ENCODE measurements around the gene TMEM51.
"Not testable (repeated sequence)": the region's sequence is repeated elsewhere in the genome, so short reads cannot be mapped to it uniquely, and the experiment has no call there.

TMEM51 gene

GRCh38 chr1:15128520-15129313 is 24.8 kb upstream of the TMEM51 start:
- peak; percentile 71 for DNase-seq

GRCh38 chr1:15129944-15130343 is 23.6 kb upstream of the TMEM51 start:
- no peak for DNase-seq

- DNase-seq: no peak
Observed at GRCh38 chr1:15130607-15131006, 22.9 kb upstream of the TMEM51 start.

GRCh38 chr1:15132965-15133364 is 20.6 kb upstream of the TMEM51 start:
- DNase-seq: no peak

- no peak for DNase-seq
Observed at GRCh38 chr1:15134285-15134684, 19.3 kb upstream of the TMEM51 start.

- not testable (repeated sequence) for DNase-seq
Observed at GRCh38 chr1:15135604-15136003, 17.9 kb upstream of the TMEM51 start.

GRCh38 chr1:15137809-15138208 is 15.7 kb upstream of the TMEM51 start:
- DNase-seq: no peak

- DNase-seq: no peak
Observed at GRCh38 chr1:15139654-15140350, 13.7 kb upstream of the TMEM51 start.

GRCh38 chr1:15141935-15142539 is 11.5 kb upstream of the TMEM51 start:
- DNase-seq: no peak

- no peak for DNase-seq
Observed at GRCh38 chr1:15145327-15145726, 8.2 kb upstream of the TMEM51 start.

- no peak for DNase-seq
Observed at GRCh38 chr1:15146142-15146680, 7.3 kb upstream of the TMEM51 start.

- DNase-seq: no peak
Observed at GRCh38 chr1:15146971-15147376, 6.6 kb upstream of the TMEM51 start.

GRCh38 chr1:15148004-15148403 is 5.5 kb upstream of the TMEM51 start:
- DNase-seq: no peak

GRCh38 chr1:15148475-15148874 is 5.1 kb upstream of the TMEM51 start:
- no peak for DNase-seq

- no peak for DNase-seq
Observed at GRCh38 chr1:15148941-15149340, 4.6 kb upstream of the TMEM51 start.

GRCh38 chr1:15150376-15150775 is 3.2 kb upstream of the TMEM51 start:
- no peak for DNase-seq

GRCh38 chr1:15151377-15151806 is 2.2 kb upstream of the TMEM51 start:
- no peak for DNase-seq

- no peak for DNase-seq
Observed at GRCh38 chr1:15151871-15152270, 1.7 kb upstream of the TMEM51 start.

- DNase-seq: peak; percentile 87
Observed at GRCh38 chr1:15152318-15153183, 996 bp upstream of the TMEM51 start.

- DNase-seq: peak; percentile 66
Observed at GRCh38 chr1:15153842-15154479, 414 bp downstream of the TMEM51 start.

GRCh38 chr1:15154480-15155036 is 1.0 kb downstream of the TMEM51 start:
- no peak for DNase-seq

GRCh38 chr1:15155191-15155590 is 1.6 kb downstream of the TMEM51 start:
- DNase-seq: no peak

Data from NCI-H345 (cell line).